AG04450 (cell line): ENCODE results near the gene RTTN. TPM values are rescaled to one million over a fixed set of nuclear protein-coding genes. Genes with fewer than 3 reads are reported as not detected.

ENCODE experiments used
- CTCF ChIA-PET: fragments of 300-600, 350-600 bp; formaldehyde crosslinking; extraction: SDS; loops from one replicate; lab custom pipeline; 2022; ENCODE audit warnings: antibody characterized with exemption, inconsistent platforms; lab: Charles Lee
- POLR2A ChIA-PET: fragments of 350-600 bp; formaldehyde crosslinking; extraction: SDS; loops from one replicate; lab custom pipeline; 2021; ENCODE audit warnings: antibody characterized with exemption, inconsistent platforms; lab: Yijun Ruan, JAX
- DNase-seq: peaks from one replicate; pipeline ENCODE4 v3.0.0-alpha.2; 2011; ENCODE audit warnings: low read depth, low spot score
- H3K27ac ChIP-seq: one replicate; pipeline ENCODE4 v1.5.1; 2012; ENCODE audit warnings: low read depth, low read length, control low read depth
- H3K27me3 ChIP-seq: one replicate; pipeline ENCODE4 v1.6.0; 2012; ENCODE audit warnings: low read length; ENCODE audit not compliant: control insufficient read depth, insufficient read depth
- H3K4me3 ChIP-seq: 2 replicates; pipeline ENCODE4 v1.5.1; 2011; ENCODE audit warnings: mild to moderate bottlenecking, low read depth, low read length, control low read depth
- H3K9me3 ChIP-seq: 2 replicates; pipeline ENCODE4 v1.5.1; 2012; ENCODE audit warnings: low read length; ENCODE audit not compliant: control insufficient read depth, insufficient read depth
- CTCF ChIP-seq: IDR thresholded peaks from 2 replicates; pipeline ENCODE4 v1.5.1; 2011; ENCODE audit warnings: low read depth, low read length, control low read depth, inconsistent platforms
- polyA plus RNA-seq: library from polyadenylated mRNA; depleted of rRNA; stranded (reverse); fragments of >200 nt; gene quantifications from 2 replicates; pipeline ENCODE4 v1.2.3, GENCODE V29; 2011

RTTN gene
- polyA plus RNA-seq, 1 experiment: 4.6 TPM

- POLR2A ChIA-PET: interaction anchor here (0.5 kb wide), 1 partner anchor 61 kb away, joined by 3 read pairs; no protein-coding TSS in a partner anchor
Observed at GRCh38 chr18:70028734-70029133, 176.8 kb downstream of the RTTN start.

GRCh38 chr18:70028084-70028483, 177.4 kb downstream of the RTTN start:
- Histone ChIP-seq H3K27ac (no peak overlapping the region), H3K27me3 (no peaks in the 10 kb centered on the region), H3K9me3 (no peaks in the 10 kb centered on the region), H3K4me3 (no peak overlapping the region)
- ChIA-PET CTCF (no interaction called here), POLR2A (no interaction called here)
- DNase-seq: no peak
- no peak for TF ChIP-seq CTCF

More at GRCh38 chr18:70028734-70029133, 176.8 kb downstream of the RTTN start:
- DNase-seq: no peak
- no peak overlapping the region for H3K4me3 ChIP-seq
- no peaks in the 10 kb centered on the region for H3K27me3 ChIP-seq
- H3K9me3 ChIP-seq: no peaks in the 10 kb centered on the region
- H3K27ac ChIP-seq: no peak overlapping the region
- no peak for TF ChIP-seq CTCF
- CTCF ChIA-PET: no interaction called here

- ChIA-PET POLR2A (no interaction called here), CTCF (no interaction called here)
- Histone ChIP-seq H3K9me3 (no peaks in the 10 kb centered on the region), H3K4me3 (no peak overlapping the region), H3K27ac (no peak overlapping the region), H3K27me3 (no peaks in the 10 kb centered on the region)
- DNase-seq: no peak
- no peak for TF ChIP-seq CTCF
Observed at GRCh38 chr18:70025580-70025979, 179.9 kb downstream of the RTTN start.

- Histone ChIP-seq H3K4me3 (no peak overlapping the region), H3K9me3 (no peaks in the 10 kb centered on the region), H3K27ac (no peak overlapping the region), H3K27me3 (no peaks in the 10 kb centered on the region)
- no peak for TF ChIP-seq CTCF
- CTCF ChIA-PET: no interaction called here
- DNase-seq: no peak
- POLR2A ChIA-PET: no interaction called here
Observed at GRCh38 chr18:70024829-70025228, 180.7 kb downstream of the RTTN start.

GRCh38 chr18:70024093-70024492, 181.4 kb downstream of the RTTN start:
- no peak overlapping the region for H3K27ac ChIP-seq
- no peak for DNase-seq
- H3K9me3 ChIP-seq: no peaks in the 10 kb centered on the region
- no peaks in the 10 kb centered on the region for H3K27me3 ChIP-seq
- H3K4me3 ChIP-seq: no peak overlapping the region
- ChIA-PET CTCF (no interaction called here), POLR2A (no interaction called here)
- no peak for TF ChIP-seq CTCF
